BJ (cell line): Measurements from ENCODE around the gene HGFAC. TPM values are rescaled to one million over a fixed set of nuclear protein-coding genes. Genes with fewer than 3 reads are reported as not detected.
"Not testable (repeated sequence)": the region's sequence is repeated elsewhere in the genome, so short reads cannot be mapped to it uniquely, and the experiment has no call there.

Experiments used
- CTCF ChIA-PET: fragments of 350-600 bp; formaldehyde crosslinking; extraction: SDS; loops from one replicate; lab custom pipeline; 2021; ENCODE audit warnings: antibody characterized with exemption, inconsistent platforms; lab: Yijun Ruan, JAX
- POLR2A ChIA-PET: fragments of 300-600 bp; sonication (Branson Sonifier 250); formaldehyde crosslinking; extraction: SDS; loops from one replicate; lab custom pipeline; 2021; ENCODE audit warnings: antibody characterized with exemption; lab: Charles Lee
- DNase-seq: peaks from one replicate; pipeline ENCODE4 v3.0.0-alpha.2; 2011; ENCODE audit warnings: low read depth
- H3K27me3 ChIP-seq: 2 replicates; pipeline ENCODE4 v1.6.0; 2011; ENCODE audit warnings: low read length; ENCODE audit not compliant: control insufficient read depth, insufficient read depth
- H3K36me3 ChIP-seq: 2 replicates; pipeline ENCODE4 v1.5.1; 2011; ENCODE audit warnings: low read length; ENCODE audit not compliant: control insufficient read depth, insufficient read depth
- H3K4me3 ChIP-seq: 2 replicates; pipeline ENCODE4 v1.5.1; 2011; ENCODE audit warnings: low read depth, mild to moderate bottlenecking, control low read depth, low read length
- polyA plus RNA-seq: library from polyadenylated mRNA; depleted of rRNA; stranded (reverse); fragments of >200 nt; gene quantifications from 2 replicates; pipeline ENCODE4 v1.2.3, GENCODE V29; 2011
- TF ChIP-seq, protein P1 (sequence below): IDR thresholded peaks from 2 replicates; pipeline ENCODE4 v1.5.1; 2011; ENCODE audit warnings: low read depth, mild to moderate bottlenecking, control low read depth, inconsistent platforms, low read length, moderate library complexity; ENCODE audit not compliant: insufficient read depth

Gene HGFAC
- polyA plus RNA-seq, 1 experiment, result not detected

GRCh38 chr4:3407930-3408792 is 33.6 kb upstream of the HGFAC start:
- no peak for DNase-seq
- ChIA-PET CTCF (interaction anchor here (0.6 to 1.0 kb wide), 2 partner anchors 73 to 307 kb away, joined by 3 read pairs; no protein-coding TSS in a partner anchor), POLR2A (no interaction called here)
- Histone ChIP-seq H3K27me3 (no peaks in the 10 kb centered on the region), H3K36me3 (no peaks in the 10 kb centered on the region), H3K4me3 (no peak overlapping the region)
- TF ChIP-seq, protein P1, sequence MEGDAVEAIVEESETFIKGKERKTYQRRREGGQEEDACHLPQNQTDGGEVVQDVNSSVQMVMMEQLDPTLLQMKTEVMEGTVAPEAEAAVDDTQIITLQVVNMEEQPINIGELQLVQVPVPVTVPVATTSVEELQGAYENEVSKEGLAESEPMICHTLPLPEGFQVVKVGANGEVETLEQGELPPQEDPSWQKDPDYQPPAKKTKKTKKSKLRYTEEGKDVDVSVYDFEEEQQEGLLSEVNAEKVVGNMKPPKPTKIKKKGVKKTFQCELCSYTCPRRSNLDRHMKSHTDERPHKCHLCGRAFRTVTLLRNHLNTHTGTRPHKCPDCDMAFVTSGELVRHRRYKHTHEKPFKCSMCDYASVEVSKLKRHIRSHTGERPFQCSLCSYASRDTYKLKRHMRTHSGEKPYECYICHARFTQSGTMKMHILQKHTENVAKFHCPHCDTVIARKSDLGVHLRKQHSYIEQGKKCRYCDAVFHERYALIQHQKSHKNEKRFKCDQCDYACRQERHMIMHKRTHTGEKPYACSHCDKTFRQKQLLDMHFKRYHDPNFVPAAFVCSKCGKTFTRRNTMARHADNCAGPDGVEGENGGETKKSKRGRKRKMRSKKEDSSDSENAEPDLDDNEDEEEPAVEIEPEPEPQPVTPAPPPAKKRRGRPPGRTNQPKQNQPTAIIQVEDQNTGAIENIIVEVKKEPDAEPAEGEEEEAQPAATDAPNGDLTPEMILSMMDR, result no peak

- Histone ChIP-seq H3K27me3 (no peaks in the 10 kb centered on the region), H3K36me3 (no peaks in the 10 kb centered on the region), H3K4me3 (no peak overlapping the region)
- CTCF ChIA-PET, result interaction anchor here (1.0 kb wide), 1 partner anchor 73 kb away, joined by 3 read pairs; no protein-coding TSS in a partner anchor
- no peak for DNase-seq
- TF ChIP-seq, protein P1, result no peak
- POLR2A ChIA-PET, result no interaction called here
These were observed 32.9 kb upstream of the HGFAC start for GRCh38 chr4:3408793-3409330.

DNA sequence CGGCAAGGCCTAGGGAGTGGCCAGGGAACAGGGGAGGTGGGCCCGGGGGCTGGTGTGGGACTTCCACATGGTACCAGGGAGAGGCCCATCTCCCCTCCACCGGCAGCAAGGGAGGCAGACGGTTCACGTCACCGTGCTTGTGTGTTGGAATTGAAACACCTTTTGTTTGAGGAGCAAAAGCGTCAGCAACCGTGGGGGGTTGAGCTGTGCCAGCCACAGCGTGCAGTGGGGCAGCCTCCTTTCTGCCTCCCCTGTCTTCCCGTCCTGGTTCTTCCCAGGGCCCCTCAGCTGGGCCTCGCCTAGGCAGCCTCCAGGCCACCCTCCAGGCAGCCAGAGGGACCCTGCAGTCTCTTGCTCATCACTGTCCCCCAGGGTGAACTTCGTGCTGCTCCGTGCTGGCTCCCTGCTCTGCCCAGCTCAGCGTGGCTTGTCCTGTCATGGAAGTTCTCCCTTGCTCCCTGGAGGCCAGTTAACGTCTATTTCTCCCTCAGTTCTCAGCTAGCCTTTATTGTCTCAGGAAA is 32.1 kb upstream of the HGFAC start:
- Histone ChIP-seq H3K4me3 (no peak overlapping the region), H3K27me3 (no peaks in the 10 kb centered on the region), H3K36me3 (no peaks in the 10 kb centered on the region; the same call in 1 of the 2 replicates)
- ChIA-PET POLR2A (no interaction called here), CTCF (interaction anchor here (1.1 to 1.4 kb wide), 2 partner anchors 34 to 63 kb away, joined by 3 read pairs; no protein-coding TSS in a partner anchor)
- no peak for DNase-seq
- TF ChIP-seq, protein P1, result no peak

- TF ChIP-seq, protein P1, result no peak
- DNase-seq, result no peak
- POLR2A ChIA-PET, result no interaction called here
- CTCF ChIA-PET, result interaction anchor here (1.1 to 1.4 kb wide), 2 partner anchors 33 to 64 kb away, joined by 3 read pairs; no protein-coding TSS in a partner anchor
- peaks cover 2% of the 10 kb centered on the region for H3K36me3 ChIP-seq
- H3K27me3 ChIP-seq, result no peaks in the 10 kb centered on the region
- H3K4me3 ChIP-seq, result no peak overlapping the region
These were observed 31.2 kb upstream of the HGFAC start for GRCh38 chr4:3410401-3411135.

DNA sequence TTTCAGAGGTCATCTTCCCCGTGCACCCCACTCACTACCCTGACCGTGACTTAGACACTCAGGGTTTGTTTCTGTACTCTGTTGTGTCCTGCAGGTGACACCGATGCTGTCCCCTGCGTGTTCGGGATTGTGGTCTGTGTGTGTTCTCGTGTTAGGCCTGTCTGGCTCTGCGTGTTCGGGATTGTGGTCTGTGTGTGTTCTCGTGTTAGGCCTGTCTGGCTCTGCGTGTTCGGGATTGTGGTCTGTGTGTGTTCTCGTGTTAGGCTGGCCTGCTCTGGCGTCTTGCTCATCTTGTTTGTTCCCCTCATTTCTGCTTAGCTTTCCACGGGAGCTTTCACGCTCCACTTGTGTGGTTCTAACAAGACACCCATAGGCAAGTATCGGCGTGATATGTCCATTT is 30.6 kb upstream of the HGFAC start:
- POLR2A ChIA-PET, DNase-seq, H3K4me3 ChIP-seq, H3K36me3 ChIP-seq, H3K27me3 ChIP-seq, CTCF ChIA-PET: not testable (repeated sequence)
